Cardiac fibroblast (primary cell): ENCODE measurements around the gene EIF1AD.
A peak's percentile ranks its signal among the peaks of the same experiment; 100 is the strongest.

ENCODE experiments used
- DNase-seq, 2 donors: peaks; one replicate each; pipeline versions ENCODE4 v3.0.0 to v3.0.0-alpha.2; 2010; ENCODE audit warnings: low read depth in 2 of 2
- H3K4me3 ChIP-seq, 2 donors: replicated peaks in 1 of 2; 1 replicate in 1 of 2; 2 replicates in 1 of 2; pipeline ENCODE4 v1.5.1; 2011; ENCODE audit warnings: low read depth in 2 of 2, low read length in 2 of 2, mild to moderate bottlenecking in 2 of 2, moderate library complexity in 1 of 2
- CTCF ChIP-seq: IDR thresholded peaks from one replicate; pipeline ENCODE4 v1.5.1; 2011; ENCODE audit warnings: low read depth, mild to moderate bottlenecking, low read length, inconsistent platforms

Gene EIF1AD, protein sequence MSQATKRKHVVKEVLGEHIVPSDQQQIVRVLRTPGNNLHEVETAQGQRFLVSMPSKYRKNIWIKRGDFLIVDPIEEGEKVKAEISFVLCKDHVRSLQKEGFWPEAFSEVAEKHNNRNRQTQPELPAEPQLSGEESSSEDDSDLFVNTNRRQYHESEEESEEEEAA

GRCh38 chr11:66001942-66002647, at the start of gene EIF1AD, which contains the start of gene BANF1:
Gene EIF1AD (minus strand): TSS chr11:66002157. CDS start chr11:66000389, 1,768 bp downstream.
Gene BANF1 (plus strand): TSS chr11:66002503. CDS start chr11:66003251, 748 bp downstream.
- peak within 1 kb of the TSS; percentile 67 to 91 for H3K4me3 ChIP-seq
- peak; percentile 99 to 100 for DNase-seq
- no peak for TF ChIP-seq CTCF

DNA sequence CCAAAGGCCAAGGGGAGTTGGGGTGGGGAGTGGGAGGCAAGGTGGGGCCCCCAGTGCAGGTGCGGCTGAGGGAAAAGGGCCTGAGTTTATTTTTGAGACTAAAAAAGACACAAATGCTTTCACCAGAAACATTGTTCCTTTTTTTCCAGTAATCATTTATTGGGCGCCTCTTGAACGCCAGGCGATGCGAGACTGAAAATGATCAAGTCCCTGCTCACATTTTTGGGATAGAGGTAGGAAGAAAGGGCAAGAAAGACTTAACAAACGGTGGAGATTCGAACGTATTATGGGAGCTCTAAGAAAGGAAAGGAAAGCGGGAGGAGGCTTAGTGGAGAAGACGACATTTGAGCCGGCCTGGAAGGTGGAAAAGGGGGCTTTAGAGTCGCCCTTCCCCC, 49.4 kb upstream of the EIF1AD start:
- TF ChIP-seq CTCF, result no peak
- no peak for DNase-seq
- peak overlapping the region; percentile 56 to 95 for H3K4me3 ChIP-seq

DNA sequence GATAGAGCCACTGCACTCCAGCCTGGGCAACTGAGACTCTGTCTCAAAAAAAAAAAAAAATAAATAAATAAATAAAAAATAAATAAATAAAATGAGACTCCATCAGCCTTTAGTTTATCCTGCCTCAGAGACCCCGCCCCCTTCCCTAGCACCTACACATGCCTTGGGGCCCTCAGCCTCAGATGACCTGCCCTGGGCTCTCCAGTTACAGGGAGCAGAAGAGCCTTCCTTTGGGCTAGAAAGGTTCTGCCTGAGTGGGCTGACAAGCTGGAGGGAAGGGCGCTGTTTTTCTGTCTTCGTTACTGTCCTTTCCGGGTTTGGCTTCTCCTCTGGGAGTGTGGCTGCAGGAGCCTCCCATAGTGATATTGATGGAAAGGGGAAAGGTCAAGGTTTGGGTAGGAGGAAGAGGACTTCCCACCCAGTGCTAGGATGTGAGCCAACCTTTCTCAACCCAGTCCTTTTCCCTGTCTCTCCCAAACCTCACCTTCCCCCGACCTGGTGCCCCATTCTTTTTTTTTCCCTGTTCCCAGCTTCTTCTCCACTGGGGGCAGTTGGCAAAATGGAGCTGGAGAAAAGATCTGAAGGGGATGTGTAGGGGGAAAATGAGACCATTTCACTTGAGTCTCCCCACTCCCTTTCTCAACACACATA, 48.7 kb upstream of the EIF1AD start:
- DNase-seq, result no peak
- no peak overlapping the region for H3K4me3 ChIP-seq
- no peak for TF ChIP-seq CTCF

GRCh38 chr11:66048547-66049323, 46.8 kb upstream of the EIF1AD start, which contains the start of gene GAL3ST3:
Gene GAL3ST3 (minus strand): TSS chr11:66049161. CDS start chr11:66045415, 3,746 bp downstream.
- TF ChIP-seq CTCF, result no peak
- no peak within 1 kb of the TSS for H3K4me3 ChIP-seq
- DNase-seq, result no peak

DNA sequence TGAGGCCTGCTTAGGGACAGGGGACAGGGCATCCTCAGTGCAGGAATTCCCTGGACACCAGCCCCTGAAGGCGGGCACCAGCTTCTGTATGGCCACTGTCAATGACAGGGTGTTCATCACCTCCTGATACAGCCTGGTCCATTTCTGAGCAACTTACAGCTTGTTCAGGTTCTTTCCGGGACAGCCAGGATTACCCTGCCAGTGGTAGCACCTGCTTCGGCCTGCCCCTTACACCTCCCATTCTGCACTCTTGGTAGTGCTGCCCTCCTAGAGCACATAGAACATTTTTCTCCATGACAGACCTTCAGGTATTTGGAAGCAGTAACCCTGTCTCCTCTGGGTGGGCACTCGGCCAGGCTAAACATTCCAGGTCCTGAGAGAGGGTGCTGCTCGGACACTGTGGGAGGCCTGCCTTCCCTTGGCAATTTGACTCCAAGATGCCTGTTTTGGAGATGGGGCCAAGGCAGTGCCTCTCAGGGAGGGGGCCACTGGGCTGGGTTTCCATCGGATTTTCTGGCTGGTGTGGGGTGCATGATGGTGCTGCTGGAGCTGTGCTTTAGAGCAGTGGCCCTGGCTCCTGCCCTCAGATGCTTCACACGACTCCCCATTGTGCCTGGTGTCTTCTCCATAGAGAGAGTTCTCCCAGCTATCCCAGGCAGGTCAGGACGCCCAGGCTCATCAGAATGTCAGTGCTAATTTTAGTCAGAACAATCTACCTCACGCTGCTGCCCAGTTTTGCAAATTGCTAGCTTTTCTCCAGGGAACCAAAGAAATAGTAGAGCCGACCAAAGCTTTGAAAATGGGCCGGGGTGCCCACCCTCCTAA, 45.8 kb upstream of the EIF1AD start:
- no peak overlapping the region for H3K4me3 ChIP-seq
- no peak for TF ChIP-seq CTCF
- no peak for DNase-seq

DNA sequence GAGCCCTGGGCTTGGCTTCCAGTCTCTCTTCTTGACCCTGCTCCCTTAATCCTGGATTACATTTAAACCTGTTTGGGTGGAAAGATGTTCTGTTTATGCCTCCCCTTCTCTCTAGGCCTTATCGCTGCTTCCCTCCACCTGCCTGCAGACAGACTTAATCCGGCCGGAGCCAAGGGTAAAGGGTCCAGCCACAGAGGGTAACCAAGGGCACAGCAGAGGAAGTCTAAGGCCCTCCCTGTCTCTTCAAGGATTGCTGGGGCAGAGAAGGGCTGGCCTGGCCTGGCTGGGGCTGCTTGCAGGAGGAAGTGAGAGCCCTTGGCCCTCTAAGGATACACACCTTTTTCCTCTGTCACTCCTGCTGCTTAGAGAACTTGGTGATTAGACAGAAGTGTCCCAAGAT, 44.9 kb upstream of the EIF1AD start:
- no peak for DNase-seq
- no peak overlapping the region for H3K4me3 ChIP-seq
- no peak for TF ChIP-seq CTCF
